Activated naive CD8-positive, alpha-beta T cell treated with anti-CD3 and anti-CD28 coated beads for 36 hours (primary cell): ENCODE data around the gene PRKCD. TPM values are rescaled to one million over a fixed set of nuclear protein-coding genes. Genes with fewer than 3 reads are reported as not detected.

ENCODE experiments used
- DNase-seq: peaks from one replicate; pipeline ENCODE4 v3.0.0; 2021
- H3K27ac Mint-ChIP-seq: one replicate; pipeline ENCODE4 v1.8.0; 2022; ENCODE audit warnings: mild to moderate bottlenecking, moderate library complexity, mixed read lengths
- H3K27me3 Mint-ChIP-seq: one replicate; pipeline ENCODE4 v1.8.0; 2022; ENCODE audit warnings: mild to moderate bottlenecking, mixed read lengths
- H3K36me3 Mint-ChIP-seq: one replicate; pipeline ENCODE4 v1.8.0; 2021; ENCODE audit warnings: mild to moderate bottlenecking, mixed read lengths
- H3K4me1 Mint-ChIP-seq: one replicate; pipeline ENCODE4 v1.8.0; 2021; ENCODE audit warnings: mixed read lengths
- H3K4me3 Mint-ChIP-seq: one replicate; pipeline ENCODE4 v1.8.0; 2022; ENCODE audit warnings: mild to moderate bottlenecking, moderate library complexity, mixed read lengths
- H3K9me3 Mint-ChIP-seq: one replicate; pipeline ENCODE4 v1.8.0; 2022; ENCODE audit warnings: mixed read lengths
- total RNA-seq, 2 experiments: library from RNA; stranded (reverse); gene quantifications; one replicate each; pipeline ENCODE4 v1.2.3, GENCODE V29; 2021

PRKCD gene
- total RNA-seq, 2 experiments from 2014 or later: 16.5 to 17.5 TPM

DNA sequence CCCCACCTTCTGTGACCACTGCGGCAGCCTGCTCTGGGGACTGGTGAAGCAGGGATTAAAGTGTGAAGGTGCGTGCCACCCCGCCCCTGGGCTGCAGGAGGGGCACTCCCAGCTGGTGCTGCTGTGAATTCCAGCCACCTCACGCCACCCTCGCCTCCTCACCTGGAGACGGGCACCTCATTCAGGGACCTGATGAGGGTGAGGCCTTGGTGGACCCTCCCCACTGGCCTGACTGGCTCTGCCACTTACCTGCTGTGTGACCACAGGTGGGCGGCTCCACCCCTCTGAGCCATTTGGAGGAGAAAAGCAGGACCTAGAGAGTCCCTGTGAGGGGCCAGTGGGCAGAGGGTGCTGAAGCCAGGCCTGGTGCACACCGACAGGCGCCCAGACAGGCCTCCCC is 22.5 kb downstream of the PRKCD start:
- Mint-ChIP-seq H3K36me3 (peaks cover 9% of the 10 kb centered on the region), H3K4me3 (no peak overlapping the region), H3K4me1 (no peaks in the 10 kb centered on the region), H3K27ac (no peak overlapping the region), H3K27me3 (no peaks in the 10 kb centered on the region), H3K9me3 (no peaks in the 10 kb centered on the region)
- no peak for DNase-seq

GRCh38 chr3:53184701-53185100 is 23.7 kb downstream of the PRKCD start:
- DNase-seq: no peak
- Mint-ChIP-seq H3K27me3 (no peaks in the 10 kb centered on the region), H3K9me3 (no peaks in the 10 kb centered on the region), H3K36me3 (peaks cover 1% of the 10 kb centered on the region), H3K4me1 (no peaks in the 10 kb centered on the region), H3K27ac (no peak overlapping the region), H3K4me3 (no peak overlapping the region)

GRCh38 chr3:53185761-53186465 is 24.9 kb downstream of the PRKCD start:
- Mint-ChIP-seq H3K27me3 (no peaks in the 10 kb centered on the region), H3K4me1 (no peaks in the 10 kb centered on the region), H3K36me3 (peaks cover 1% of the 10 kb centered on the region), H3K9me3 (no peaks in the 10 kb centered on the region), H3K4me3 (no peak overlapping the region), H3K27ac (no peak overlapping the region)
- no peak for DNase-seq

DNA sequence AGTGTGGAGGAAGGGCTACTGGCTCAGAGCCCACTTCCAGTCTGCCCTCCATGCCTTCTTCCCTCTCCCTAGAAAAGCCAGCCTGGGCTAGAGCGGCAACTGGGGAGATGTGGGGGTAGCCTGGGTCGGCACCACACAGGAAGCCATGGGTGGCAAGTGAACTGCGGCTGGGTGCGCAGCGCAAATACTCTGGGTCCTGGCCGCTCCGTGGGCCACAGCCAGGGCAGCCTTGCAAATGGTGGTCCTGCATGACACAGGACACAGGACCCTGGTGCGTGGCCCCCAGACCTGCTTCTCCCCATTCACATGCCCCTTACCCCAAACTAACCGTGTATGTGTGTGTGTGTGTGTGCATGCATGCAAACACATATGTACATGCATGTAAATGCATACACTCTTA is 25.7 kb downstream of the PRKCD start:
- Mint-ChIP-seq H3K9me3 (no peaks in the 10 kb centered on the region), H3K4me1 (no peaks in the 10 kb centered on the region), H3K4me3 (no peak overlapping the region), H3K27ac (no peak overlapping the region), H3K27me3 (no peaks in the 10 kb centered on the region), H3K36me3 (peaks cover 1% of the 10 kb centered on the region)
- DNase-seq: no peak

GRCh38 chr3:53187430-53187829 is 26.4 kb downstream of the PRKCD start:
- Mint-ChIP-seq H3K27me3 (no peaks in the 10 kb centered on the region), H3K27ac (no peak overlapping the region), H3K4me1 (no peaks in the 10 kb centered on the region), H3K36me3 (peaks cover 1% of the 10 kb centered on the region), H3K9me3 (no peaks in the 10 kb centered on the region), H3K4me3 (no peak overlapping the region)
- no peak for DNase-seq

GRCh38 chr3:53188136-53188685 is 27.2 kb downstream of the PRKCD start:
- H3K27ac Mint-ChIP-seq: no peak overlapping the region
- peaks cover 1% of the 10 kb centered on the region for H3K36me3 Mint-ChIP-seq
- H3K4me3 Mint-ChIP-seq: no peak overlapping the region
- no peaks in the 10 kb centered on the region for H3K9me3 Mint-ChIP-seq
- H3K27me3 Mint-ChIP-seq: no peaks in the 10 kb centered on the region
- no peaks in the 10 kb centered on the region for H3K4me1 Mint-ChIP-seq
- DNase-seq: no peak

GRCh38 chr3:53188720-53189119 is 27.7 kb downstream of the PRKCD start:
- Mint-ChIP-seq H3K9me3 (no peaks in the 10 kb centered on the region), H3K27ac (no peak overlapping the region), H3K36me3 (peaks cover 1% of the 10 kb centered on the region), H3K4me1 (no peaks in the 10 kb centered on the region), H3K27me3 (no peaks in the 10 kb centered on the region), H3K4me3 (no peak overlapping the region)
- DNase-seq: no peak

- Mint-ChIP-seq H3K4me3 (no peak overlapping the region), H3K9me3 (no peaks in the 10 kb centered on the region), H3K36me3 (peaks cover 1% of the 10 kb centered on the region), H3K27ac (no peak overlapping the region), H3K27me3 (no peaks in the 10 kb centered on the region), H3K4me1 (no peaks in the 10 kb centered on the region)
- no peak for DNase-seq
Measured at GRCh38 chr3:53189276-53189675, 28.3 kb downstream of the PRKCD start.

- H3K4me1 Mint-ChIP-seq: peaks cover 2% of the 10 kb centered on the region
- DNase-seq: no peak
- peaks cover 1% of the 10 kb centered on the region for H3K36me3 Mint-ChIP-seq
- H3K27ac Mint-ChIP-seq: no peak overlapping the region
- H3K27me3 Mint-ChIP-seq: peaks cover 6% of the 10 kb centered on the region
- no peaks in the 10 kb centered on the region for H3K9me3 Mint-ChIP-seq
- H3K4me3 Mint-ChIP-seq: no peak overlapping the region
Measured at GRCh38 chr3:53190659-53191058, 29.6 kb downstream of the PRKCD start.

GRCh38 chr3:53191836-53192480 is 30.9 kb downstream of the PRKCD start:
- DNase-seq: no peak
- Mint-ChIP-seq H3K4me1 (peaks cover 3% of the 10 kb centered on the region), H3K27me3 (peaks cover 6% of the 10 kb centered on the region), H3K4me3 (no peak overlapping the region), H3K27ac (no peak overlapping the region), H3K9me3 (no peaks in the 10 kb centered on the region), H3K36me3 (peaks cover 1% of the 10 kb centered on the region)

GRCh38 chr3:53192608-53193007 is 31.6 kb downstream of the PRKCD start:
- Mint-ChIP-seq H3K4me3 (no peak overlapping the region), H3K27me3 (peaks cover 6% of the 10 kb centered on the region), H3K4me1 (peaks cover 5% of the 10 kb centered on the region), H3K9me3 (no peaks in the 10 kb centered on the region), H3K36me3 (peaks cover 1% of the 10 kb centered on the region), H3K27ac (no peak overlapping the region)
- DNase-seq: no peak

DNA sequence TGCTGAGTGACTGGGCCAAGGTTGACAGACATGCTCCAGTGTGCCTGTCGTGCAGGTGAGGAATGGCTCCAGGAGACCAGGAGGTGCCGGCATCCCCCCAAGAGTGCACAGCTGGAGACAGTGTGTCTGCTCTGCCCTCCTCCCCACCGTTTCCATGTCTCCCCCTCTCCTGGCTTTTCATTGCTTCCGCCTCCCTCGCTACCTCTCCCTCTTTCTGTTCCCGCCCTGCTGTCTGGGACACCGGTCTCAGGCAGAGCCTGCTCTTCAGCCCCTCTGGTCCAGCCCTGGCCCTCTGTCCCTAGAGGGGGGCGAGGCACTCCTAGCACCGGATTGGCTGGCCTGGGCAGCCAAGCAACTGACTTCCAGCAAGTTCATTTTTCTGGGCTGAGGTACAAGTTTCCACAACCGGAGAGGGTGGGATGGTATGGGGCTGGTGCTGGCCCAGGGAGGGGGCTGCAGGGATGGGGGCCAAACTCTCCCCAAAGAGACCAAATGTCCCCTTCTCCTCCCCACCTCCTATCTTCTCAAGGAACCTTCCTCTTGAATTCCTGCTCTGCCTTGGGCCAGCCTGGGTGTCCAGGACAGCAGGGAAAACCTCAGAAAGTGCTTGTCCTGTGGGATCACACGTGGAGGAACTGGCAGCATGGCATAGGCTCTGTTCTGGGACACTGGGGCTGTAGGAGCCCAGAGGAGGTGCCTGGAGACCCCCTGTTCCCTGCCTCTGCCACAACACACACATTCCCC is 32.6 kb downstream of the PRKCD start:
- Mint-ChIP-seq H3K27me3 (peaks cover 6% of the 10 kb centered on the region), H3K9me3 (no peaks in the 10 kb centered on the region), H3K27ac (no peak overlapping the region)

DNA sequence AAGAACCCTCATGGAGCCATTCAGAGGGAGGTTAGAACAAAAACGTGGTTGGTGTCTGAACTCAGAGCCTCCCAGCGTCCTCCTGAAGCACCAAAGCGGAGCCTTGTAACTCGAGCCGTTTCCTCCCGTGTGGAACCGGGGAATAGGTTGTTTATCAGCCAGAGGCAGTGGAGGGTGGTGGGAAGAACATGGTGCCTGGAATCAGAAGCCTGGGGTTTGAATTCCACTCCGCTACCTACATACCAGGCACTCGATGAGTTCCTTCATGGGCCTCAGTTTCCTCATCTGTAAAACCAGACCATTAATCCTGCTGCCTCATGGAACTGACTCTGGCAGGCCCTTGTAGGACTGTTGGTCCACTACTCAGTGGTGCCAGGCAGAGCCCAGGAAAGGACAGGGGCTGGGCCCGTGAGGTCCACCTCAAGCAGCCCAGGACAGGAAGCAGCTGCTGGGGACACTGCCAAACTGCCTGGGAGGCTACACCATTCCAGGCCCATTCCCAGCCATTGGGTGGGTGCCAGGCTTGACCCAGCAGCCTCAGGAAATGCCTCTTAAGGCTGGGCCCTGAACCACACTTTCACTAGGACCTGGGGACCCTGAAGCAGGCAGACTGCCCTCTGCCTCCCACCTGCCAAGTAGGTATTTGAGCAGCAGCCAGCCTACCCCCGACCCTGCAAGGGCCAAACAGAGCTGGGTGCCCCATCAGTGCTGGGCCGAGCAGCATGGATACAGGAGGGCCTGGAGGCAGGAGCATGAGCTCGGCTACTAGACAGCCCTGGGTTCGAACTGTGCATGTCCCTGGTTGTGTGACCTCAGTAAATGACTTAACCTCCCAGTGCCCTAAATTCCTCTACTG is 33.4 kb downstream of the PRKCD start:
- no peaks in the 10 kb centered on the region for H3K9me3 Mint-ChIP-seq
- DNase-seq: no peak

More for the DNA sequence above, 32.6 kb downstream of the PRKCD start:
- H3K4me1 Mint-ChIP-seq: peaks cover 5% of the 10 kb centered on the region
- no peak overlapping the region for H3K4me3 Mint-ChIP-seq
- peaks cover 1% of the 10 kb centered on the region for H3K36me3 Mint-ChIP-seq
- no peak for DNase-seq

DNA sequence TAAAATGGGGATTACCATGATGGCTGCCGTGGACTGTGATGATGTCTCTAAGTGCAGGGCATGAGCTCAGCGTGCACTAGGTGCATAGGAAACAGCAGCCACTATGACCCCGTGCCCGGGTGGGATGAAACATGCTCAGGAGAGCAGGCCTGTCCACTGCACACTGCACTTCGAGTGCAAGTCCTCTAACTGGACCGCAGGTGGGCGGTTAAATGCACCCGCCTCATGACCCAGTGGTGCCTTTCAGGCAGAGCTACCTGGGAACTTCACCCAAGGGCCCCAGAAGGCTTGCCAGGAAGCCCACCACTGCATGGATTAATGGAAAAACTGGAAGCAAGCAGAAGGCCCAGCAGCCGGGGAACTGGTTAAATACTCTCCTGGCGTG is 34.0 kb downstream of the PRKCD start:
- Mint-ChIP-seq H3K4me3 (no peak overlapping the region), H3K27ac (no peak overlapping the region), H3K4me1 (peaks cover 5% of the 10 kb centered on the region), H3K9me3 (no peaks in the 10 kb centered on the region), H3K27me3 (peaks cover 6% of the 10 kb centered on the region), H3K36me3 (peaks cover 1% of the 10 kb centered on the region)
- no peak for DNase-seq

More for the DNA sequence above, 33.4 kb downstream of the PRKCD start:
- peaks cover 6% of the 10 kb centered on the region for H3K27me3 Mint-ChIP-seq
- peaks cover 5% of the 10 kb centered on the region for H3K4me1 Mint-ChIP-seq
- H3K27ac Mint-ChIP-seq: no peak overlapping the region
- H3K4me3 Mint-ChIP-seq: no peak overlapping the region
- H3K36me3 Mint-ChIP-seq: peaks cover 1% of the 10 kb centered on the region
